Mucosa of stomach (tissue), 1 donor: Measurements from ENCODE around the gene MAGI1.

Experiments
- H3K27me3 ChIP-seq: one replicate; pipeline ENCODE4 v1.7.0; 2013; ENCODE audit warnings: mild to moderate bottlenecking, low read length; ENCODE audit not compliant: control insufficient read depth, insufficient read depth
- H3K36me3 ChIP-seq: one replicate; pipeline ENCODE4 v1.7.0; 2013; ENCODE audit warnings: low read length; ENCODE audit not compliant: control insufficient read depth, insufficient read depth
- H3K4me1 ChIP-seq: one replicate; pipeline ENCODE4 v1.7.0; 2013; ENCODE audit warnings: mild to moderate bottlenecking, low read length; ENCODE audit not compliant: control insufficient read depth, insufficient read depth
- H3K4me3 ChIP-seq: one replicate; pipeline ENCODE4 v1.7.0; 2013; ENCODE audit warnings: low read length
- H3K9ac ChIP-seq: one replicate; pipeline ENCODE4 v1.7.0; 2013; ENCODE audit warnings: mild to moderate bottlenecking, low read length, moderate library complexity
- H3K9me3 ChIP-seq: one replicate; pipeline ENCODE4 v1.7.0; 2013; ENCODE audit warnings: mild to moderate bottlenecking, low read length, moderate library complexity; ENCODE audit not compliant: control insufficient read depth
- donor health status: Pancreatic carcinoma.

MAGI1 gene

DNA sequence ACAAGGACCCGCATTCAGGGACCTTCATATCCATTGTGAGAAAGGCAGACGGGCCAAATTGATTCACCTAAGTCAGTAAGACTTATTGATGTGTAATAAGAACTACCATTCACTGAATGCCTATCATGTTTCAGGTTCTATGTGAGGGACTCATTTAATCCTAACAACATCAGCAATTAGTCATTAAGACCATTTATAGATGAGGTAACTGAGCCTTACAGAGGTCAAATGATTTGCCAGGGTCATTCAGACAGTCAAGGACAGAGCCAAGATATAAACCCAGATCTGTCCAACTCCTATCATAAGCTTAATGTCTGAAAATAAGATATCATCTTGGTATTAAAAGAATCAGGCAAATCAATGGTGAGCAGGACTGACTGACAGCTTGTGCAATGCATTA is 453.8 kb downstream of the MAGI1 start:
- Histone ChIP-seq H3K36me3 (no peaks in the 10 kb centered on the region), H3K9ac (no peak overlapping the region), H3K27me3 (no peaks in the 10 kb centered on the region), H3K4me3 (no peak overlapping the region), H3K4me1 (peaks cover 4% of the 10 kb centered on the region), H3K9me3 (no peaks in the 10 kb centered on the region)

DNA sequence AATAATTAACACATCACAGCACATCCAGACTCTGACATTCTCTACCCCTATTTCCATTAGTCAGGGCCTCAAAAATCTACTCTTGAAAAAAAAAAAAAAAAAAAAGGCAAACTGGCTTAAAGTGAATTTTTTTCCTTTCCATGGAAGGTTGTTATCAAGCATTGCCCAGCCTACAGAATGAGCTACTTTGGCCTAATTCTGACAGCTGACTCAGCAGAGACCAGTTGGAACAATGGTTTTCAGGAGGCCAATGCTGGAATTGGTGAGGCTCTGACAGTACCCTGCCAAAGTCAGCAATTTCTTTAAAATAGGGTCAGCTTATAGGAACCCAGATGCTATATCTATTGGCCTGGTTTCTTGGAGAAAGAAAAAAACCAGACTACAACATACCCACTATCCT is 454.7 kb downstream of the MAGI1 start:
- Histone ChIP-seq H3K4me3 (no peak overlapping the region), H3K4me1 (peaks cover 4% of the 10 kb centered on the region), H3K9me3 (no peaks in the 10 kb centered on the region), H3K36me3 (no peaks in the 10 kb centered on the region), H3K9ac (no peak overlapping the region), H3K27me3 (no peaks in the 10 kb centered on the region)

DNA sequence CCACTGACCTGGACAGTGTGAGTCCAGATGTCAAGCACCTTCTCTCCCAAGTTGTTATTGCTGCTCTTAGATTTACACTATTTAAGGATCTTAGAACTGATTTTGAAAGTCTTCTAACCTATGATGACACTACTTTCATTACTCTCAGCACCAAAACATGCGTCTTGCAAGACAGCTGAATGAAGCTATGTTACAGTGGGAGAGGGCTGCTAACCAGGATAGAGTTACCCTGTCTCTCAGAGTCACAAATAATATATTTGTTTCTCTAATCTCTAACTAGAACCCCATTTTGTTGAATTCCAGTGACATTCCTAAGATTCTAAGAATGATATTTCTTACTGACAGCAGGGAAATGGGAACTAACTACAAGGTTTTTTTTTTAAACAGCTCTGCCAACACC is 455.5 kb downstream of the MAGI1 start:
- Histone ChIP-seq H3K4me1 (peaks cover 4% of the 10 kb centered on the region), H3K9ac (no peak overlapping the region), H3K36me3 (no peaks in the 10 kb centered on the region), H3K9me3 (no peaks in the 10 kb centered on the region), H3K4me3 (no peak overlapping the region), H3K27me3 (no peaks in the 10 kb centered on the region)

DNA sequence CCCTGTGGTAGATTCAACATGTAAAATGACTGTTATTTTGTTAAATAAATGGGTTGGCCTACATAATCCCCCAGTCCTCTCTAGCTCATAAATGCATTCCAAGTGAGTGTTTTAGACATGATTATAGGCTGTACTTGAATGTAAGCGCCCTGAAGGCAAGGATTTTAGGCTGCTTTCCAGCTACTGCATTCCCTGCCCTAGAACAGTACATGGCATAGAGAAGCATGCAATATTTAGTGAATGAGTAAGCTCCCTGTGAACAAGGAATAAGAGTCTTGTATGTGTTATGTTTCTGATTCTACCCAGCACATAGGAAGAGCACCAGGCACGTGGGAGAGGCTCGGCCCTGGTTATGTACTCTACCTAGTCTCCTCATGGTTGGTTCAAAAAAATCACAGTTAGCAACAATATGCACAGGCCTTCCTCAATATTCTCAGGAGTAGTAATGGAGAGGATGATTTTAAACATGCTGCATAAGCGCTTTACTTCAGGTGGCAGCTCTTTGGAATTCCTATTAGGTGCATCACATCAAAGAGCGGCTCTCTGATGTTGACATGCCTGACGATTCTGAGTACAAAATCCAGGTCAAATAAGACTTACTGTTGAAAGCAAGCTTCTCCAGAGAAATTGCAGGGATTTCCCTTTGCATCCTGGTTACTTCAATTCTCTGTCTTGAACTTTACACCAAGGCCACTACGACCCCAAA is 456.6 kb downstream of the MAGI1 start:
- H3K9me3 ChIP-seq: no peaks in the 10 kb centered on the region
- no peaks in the 10 kb centered on the region for H3K36me3 ChIP-seq
- no peak overlapping the region for H3K4me3 ChIP-seq
- no peaks in the 10 kb centered on the region for H3K27me3 ChIP-seq
- peaks cover 4% of the 10 kb centered on the region for H3K4me1 ChIP-seq
- H3K9ac ChIP-seq: no peak overlapping the region

DNA sequence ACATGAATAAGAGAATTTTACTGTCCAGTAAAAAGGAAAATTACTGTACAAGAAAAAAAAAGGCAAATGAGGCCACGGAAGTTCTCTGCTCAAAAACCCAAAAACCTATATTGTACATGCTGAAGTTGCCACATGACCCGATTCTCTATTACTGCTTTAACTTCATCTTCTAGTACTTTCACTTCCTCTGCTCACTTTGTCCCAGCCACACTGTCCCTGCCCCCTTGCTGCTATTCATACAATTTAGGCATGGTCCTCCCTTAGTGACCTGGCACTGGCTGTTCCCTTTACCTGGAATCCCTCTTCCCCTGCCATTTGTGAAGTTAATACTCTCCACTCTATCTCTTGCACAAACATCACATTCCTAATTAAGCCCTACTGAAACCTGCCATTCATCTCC is 457.4 kb downstream of the MAGI1 start:
- no peaks in the 10 kb centered on the region for H3K36me3 ChIP-seq
- H3K9me3 ChIP-seq: no peaks in the 10 kb centered on the region
- no peaks in the 10 kb centered on the region for H3K27me3 ChIP-seq
- no peak overlapping the region for H3K4me3 ChIP-seq
- no peak overlapping the region for H3K9ac ChIP-seq
- peaks cover 4% of the 10 kb centered on the region for H3K4me1 ChIP-seq

DNA sequence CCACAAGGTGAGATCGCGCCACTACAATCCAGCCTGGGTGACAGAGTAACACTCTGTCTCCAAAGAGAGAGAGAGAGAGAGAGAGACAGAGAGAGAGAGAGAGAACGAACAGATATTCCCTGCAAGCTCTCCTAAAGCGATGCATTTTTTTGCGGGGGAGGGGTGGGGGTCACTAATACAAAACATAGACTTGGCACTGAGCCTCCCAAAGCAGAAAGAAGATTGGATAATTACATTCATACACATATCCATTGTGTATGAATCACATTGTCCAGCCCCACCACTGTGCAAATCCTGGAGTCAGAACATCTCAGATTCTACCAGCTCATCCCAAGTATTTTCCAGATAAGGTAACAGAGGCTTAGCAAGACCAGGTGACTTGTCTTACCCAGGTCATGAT is 459.9 kb downstream of the MAGI1 start:
- Histone ChIP-seq H3K36me3 (no peaks in the 10 kb centered on the region), H3K27me3 (no peaks in the 10 kb centered on the region), H3K9me3 (no peaks in the 10 kb centered on the region), H3K4me1 (peaks cover 4% of the 10 kb centered on the region), H3K9ac (no peak overlapping the region), H3K4me3 (no peak overlapping the region)

DNA sequence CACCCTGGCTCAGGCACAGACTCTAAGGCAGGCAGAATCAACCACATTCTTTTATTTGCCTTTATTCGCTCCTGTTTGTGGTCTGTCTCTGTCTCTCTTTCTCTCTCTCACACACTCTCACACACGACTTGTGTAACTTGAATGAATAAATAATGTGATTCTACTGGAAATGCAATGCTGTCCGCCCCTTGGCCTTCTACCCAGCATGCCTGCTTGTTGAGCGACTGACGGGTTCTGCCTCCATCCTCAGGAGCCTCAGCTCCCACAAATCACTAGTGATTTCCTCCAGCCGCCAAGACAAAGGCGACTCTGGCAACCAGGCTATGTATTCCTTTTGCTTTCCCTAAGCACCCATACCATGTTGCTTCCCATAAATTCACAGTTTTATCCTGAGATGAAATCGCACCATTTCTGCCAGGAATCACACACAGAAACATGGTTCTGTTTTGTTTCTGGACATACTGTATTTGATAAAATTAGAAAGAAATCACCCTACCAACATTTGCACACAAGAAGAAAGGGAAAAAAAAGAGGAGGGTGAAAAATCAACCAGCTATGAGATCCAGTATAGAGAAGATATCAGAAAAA is 460.8 kb downstream of the MAGI1 start:
- Histone ChIP-seq H3K9ac (no peak overlapping the region), H3K4me3 (no peak overlapping the region), H3K4me1 (no peaks in the 10 kb centered on the region), H3K27me3 (no peaks in the 10 kb centered on the region), H3K36me3 (no peaks in the 10 kb centered on the region), H3K9me3 (no peaks in the 10 kb centered on the region)

DNA sequence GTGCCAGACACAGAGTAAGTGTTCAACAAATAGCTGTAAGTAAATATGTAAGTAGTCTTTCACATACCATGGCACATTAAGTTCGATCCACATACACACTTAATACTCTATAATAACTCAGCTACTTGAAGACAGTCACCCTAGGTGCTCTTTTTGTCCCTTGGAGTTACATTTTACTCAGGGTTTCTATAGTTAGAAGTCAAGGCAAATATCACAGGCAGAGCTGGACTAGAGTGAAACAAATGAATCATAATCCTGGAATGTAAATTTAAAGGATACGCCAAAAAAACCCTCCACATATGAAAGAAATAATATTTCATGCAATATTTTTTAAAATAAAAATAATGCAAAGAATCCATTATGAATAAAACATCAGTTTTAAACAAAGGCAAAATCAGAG is 461.8 kb downstream of the MAGI1 start:
- no peaks in the 10 kb centered on the region for H3K4me1 ChIP-seq
- H3K9me3 ChIP-seq: no peaks in the 10 kb centered on the region
- H3K9ac ChIP-seq: no peak overlapping the region
- H3K27me3 ChIP-seq: no peaks in the 10 kb centered on the region
- no peak overlapping the region for H3K4me3 ChIP-seq
- H3K36me3 ChIP-seq: no peaks in the 10 kb centered on the region

DNA sequence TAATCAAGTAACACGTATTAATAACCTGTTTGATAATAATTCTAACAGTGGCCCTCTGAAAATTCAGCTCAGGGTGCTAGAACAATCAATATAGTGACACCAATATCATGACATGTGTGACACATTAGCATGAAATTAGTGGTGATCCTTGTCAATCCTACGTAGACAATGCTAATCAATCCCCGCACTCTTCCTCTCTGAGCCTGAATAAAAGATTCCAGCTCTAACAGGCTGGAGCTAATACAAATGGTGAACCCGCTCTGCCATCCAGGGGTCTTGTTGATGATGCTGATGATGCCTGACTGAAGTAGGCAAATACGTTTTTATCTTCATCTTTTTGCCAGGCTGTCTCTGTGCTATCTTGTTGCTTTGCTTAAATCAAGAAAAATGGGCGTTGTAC is 462.5 kb downstream of the MAGI1 start:
- Histone ChIP-seq H3K27me3 (no peaks in the 10 kb centered on the region), H3K9ac (no peak overlapping the region), H3K4me3 (no peak overlapping the region), H3K36me3 (no peaks in the 10 kb centered on the region), H3K4me1 (no peaks in the 10 kb centered on the region), H3K9me3 (no peaks in the 10 kb centered on the region)

DNA sequence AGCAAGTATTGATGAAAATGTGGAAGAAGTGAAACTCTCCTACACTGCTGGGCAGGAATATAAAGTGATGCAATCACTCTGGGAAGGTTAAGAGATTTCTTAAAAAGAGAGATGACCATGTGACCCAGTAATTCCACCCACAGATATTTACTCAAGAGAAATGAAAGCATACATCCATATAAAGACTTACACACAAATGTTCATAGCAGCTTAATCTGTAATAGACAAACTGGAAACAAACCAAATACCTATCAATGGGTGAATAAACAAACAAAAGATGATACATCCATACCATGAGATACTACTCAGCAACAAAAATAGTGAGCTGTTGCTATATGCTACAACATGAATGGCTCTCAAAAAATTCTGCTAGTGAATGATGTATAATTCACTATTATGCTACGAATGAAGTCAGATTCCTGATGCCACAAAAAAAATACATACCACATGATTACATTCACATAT is 463.3 kb downstream of the MAGI1 start:
- Histone ChIP-seq H3K4me3 (no peak overlapping the region), H3K9ac (no peak overlapping the region), H3K4me1 (no peaks in the 10 kb centered on the region), H3K9me3 (no peaks in the 10 kb centered on the region), H3K27me3 (no peaks in the 10 kb centered on the region), H3K36me3 (no peaks in the 10 kb centered on the region)

DNA sequence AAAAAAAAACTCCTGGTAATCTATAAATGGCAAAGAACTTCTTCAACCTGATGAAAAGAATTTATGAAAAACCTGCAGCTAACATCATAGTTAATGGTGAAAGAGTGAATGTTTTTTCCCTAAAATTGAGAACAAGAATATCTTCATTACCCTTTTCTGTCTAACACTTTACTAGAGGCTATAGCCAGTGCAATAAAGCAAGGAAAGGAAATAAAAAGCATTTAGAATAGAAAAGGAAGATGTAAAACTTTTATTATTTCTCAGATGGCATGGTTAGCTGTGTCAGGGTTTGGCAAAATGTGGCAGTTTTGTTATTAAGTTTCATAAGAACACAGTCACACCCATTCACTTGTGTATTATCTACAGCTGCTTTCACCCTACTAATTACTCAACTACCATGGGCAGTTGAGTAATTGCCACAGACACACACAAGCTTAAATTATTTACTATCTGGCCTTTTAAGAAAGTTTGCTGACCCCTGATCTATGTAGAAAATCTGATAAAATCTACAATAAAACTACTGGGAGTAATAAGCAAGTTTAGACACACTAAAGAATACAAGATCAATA is 465.1 kb downstream of the MAGI1 start:
- H3K36me3 ChIP-seq: no peaks in the 10 kb centered on the region
- no peaks in the 10 kb centered on the region for H3K27me3 ChIP-seq
- no peak overlapping the region for H3K9ac ChIP-seq
- H3K9me3 ChIP-seq: no peaks in the 10 kb centered on the region
- H3K4me3 ChIP-seq: no peak overlapping the region
- H3K4me1 ChIP-seq: no peaks in the 10 kb centered on the region

DNA sequence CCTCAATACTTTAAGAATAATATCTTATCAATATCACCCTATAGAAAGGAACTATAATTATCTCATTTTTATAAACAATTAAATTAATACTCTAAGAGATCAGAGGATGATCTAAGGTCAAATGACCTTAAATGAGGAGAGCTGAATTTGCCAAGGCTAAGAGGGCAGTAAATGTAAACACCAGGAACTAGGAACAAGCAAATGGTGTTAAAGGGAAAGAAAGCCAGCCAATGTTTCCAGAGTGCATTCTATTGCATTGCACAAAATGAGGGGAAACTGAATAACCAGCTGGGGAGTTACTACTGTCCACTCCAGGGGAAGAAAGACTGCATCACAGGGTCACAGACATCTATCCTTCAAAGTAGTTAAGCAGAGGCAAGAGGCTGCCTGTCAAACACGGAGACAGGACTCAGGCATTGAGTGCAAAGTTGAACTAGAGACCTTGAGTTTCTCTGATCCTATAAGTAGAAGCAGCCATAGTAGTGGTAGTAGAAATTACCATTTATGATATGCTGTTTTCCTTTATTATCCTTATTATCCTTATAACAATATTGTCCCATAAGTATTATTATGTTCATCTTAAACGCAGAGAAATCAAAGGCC is 466.4 kb downstream of the MAGI1 start:
- H3K4me3 ChIP-seq: no peak overlapping the region
- no peaks in the 10 kb centered on the region for H3K36me3 ChIP-seq
- H3K4me1 ChIP-seq: no peaks in the 10 kb centered on the region
- H3K9ac ChIP-seq: no peak overlapping the region
- no peaks in the 10 kb centered on the region for H3K9me3 ChIP-seq
- no peaks in the 10 kb centered on the region for H3K27me3 ChIP-seq
